Testis (tissue), 2 donors: ENCODE results near the gene PKNOX2.

Source experiments
- POLR2A ChIP-seq: fragments of 450-650 bp; IDR thresholded peaks from one replicate; pipeline ENCODE4 v1.6.1; 2017; ENCODE audit warnings: antibody characterized with exemption, mild to moderate bottlenecking, moderate library complexity
- TF ChIP-seq, protein P1 (sequence below), 3 experiments: fragments of 450-650 bp in 2 of 3; fragments of 200-600 bp in 1 of 3; sonication (generic) in 1 of 3; IDR thresholded peaks; one replicate each; pipeline ENCODE4 v1.5.1; 2016 to 2019; ENCODE audit warnings: antibody characterized with exemption in 3 of 3, mild to moderate bottlenecking in 2 of 3, moderate library complexity in 1 of 3

DNA sequence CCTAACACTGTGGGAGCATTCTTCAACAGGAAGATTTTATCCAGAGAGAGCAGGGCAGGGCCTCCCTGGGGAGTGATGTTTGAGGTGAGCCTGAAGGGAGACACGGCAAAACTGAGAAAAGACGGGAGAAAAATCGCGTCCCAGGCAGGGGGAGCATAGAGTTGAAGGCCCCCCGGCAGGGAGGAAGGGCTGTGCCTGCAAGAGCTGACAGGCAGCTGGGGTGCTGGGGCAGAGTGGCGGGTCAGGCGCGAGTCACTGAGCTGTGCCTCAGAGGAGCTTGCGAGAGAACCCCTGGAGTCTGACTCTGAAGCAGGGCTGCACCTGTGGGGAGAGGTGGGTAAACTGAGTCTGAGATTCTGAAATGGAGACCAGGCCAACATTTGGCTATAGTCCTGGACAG is 14.8 kb downstream of the PKNOX2 start:
- TF ChIP-seq, protein P1, sequence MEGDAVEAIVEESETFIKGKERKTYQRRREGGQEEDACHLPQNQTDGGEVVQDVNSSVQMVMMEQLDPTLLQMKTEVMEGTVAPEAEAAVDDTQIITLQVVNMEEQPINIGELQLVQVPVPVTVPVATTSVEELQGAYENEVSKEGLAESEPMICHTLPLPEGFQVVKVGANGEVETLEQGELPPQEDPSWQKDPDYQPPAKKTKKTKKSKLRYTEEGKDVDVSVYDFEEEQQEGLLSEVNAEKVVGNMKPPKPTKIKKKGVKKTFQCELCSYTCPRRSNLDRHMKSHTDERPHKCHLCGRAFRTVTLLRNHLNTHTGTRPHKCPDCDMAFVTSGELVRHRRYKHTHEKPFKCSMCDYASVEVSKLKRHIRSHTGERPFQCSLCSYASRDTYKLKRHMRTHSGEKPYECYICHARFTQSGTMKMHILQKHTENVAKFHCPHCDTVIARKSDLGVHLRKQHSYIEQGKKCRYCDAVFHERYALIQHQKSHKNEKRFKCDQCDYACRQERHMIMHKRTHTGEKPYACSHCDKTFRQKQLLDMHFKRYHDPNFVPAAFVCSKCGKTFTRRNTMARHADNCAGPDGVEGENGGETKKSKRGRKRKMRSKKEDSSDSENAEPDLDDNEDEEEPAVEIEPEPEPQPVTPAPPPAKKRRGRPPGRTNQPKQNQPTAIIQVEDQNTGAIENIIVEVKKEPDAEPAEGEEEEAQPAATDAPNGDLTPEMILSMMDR (IDR thresholded peaks at IDR 0.05) = no peak
- TF ChIP-seq POLR2A = no peak
